ENCODE results near the gene CANX.

CANX gene

GRCh38 chr5:179779826-179780225, 81.1 kb downstream of the CANX start:
- Histone ChIP-seq H3K4me1 (ENCODE audit: insufficient read depth, poor library complexity, severe bottlenecking) (no peaks in the 10 kb centered on the region), H3K27me3 (ENCODE audit: insufficient read depth, poor library complexity, severe bottlenecking) (no peaks in the 10 kb centered on the region), H3K4me3 (ENCODE audit: severe bottlenecking) (no peak overlapping the region), H3K36me3 (ENCODE audit: low read depth) (peaks cover 30% of the 10 kb centered on the region), H3K9me3 (ENCODE audit: severe bottlenecking) (no peaks in the 10 kb centered on the region), H3K27ac (ENCODE audit: poor library complexity, severe bottlenecking) (no peak overlapping the region)
- ATAC-seq (ENCODE audit: low read depth): no peak
- TF ChIP-seq CTCF (IDR thresholded peaks at IDR 0.05; ENCODE audit: poor library complexity, severe bottlenecking): no peak
- peak; percentile 35 for DNase-seq (ENCODE audit: low spot score)

GRCh38 chr5:179780362-179780761, 81.6 kb downstream of the CANX start:
- no peaks in the 10 kb centered on the region for H3K4me1 ChIP-seq (ENCODE audit: insufficient read depth, poor library complexity, severe bottlenecking)
- TF ChIP-seq CTCF (IDR thresholded peaks at IDR 0.05; ENCODE audit: poor library complexity, severe bottlenecking): no peak
- no peak overlapping the region for H3K4me3 ChIP-seq (ENCODE audit: severe bottlenecking)
- no peak for ATAC-seq (ENCODE audit: low read depth)
- H3K27me3 ChIP-seq (ENCODE audit: insufficient read depth, poor library complexity, severe bottlenecking): no peaks in the 10 kb centered on the region
- no peak overlapping the region for H3K27ac ChIP-seq (ENCODE audit: poor library complexity, severe bottlenecking)
- no peak for DNase-seq (ENCODE audit: low spot score)
- peaks cover 25% of the 10 kb centered on the region for H3K36me3 ChIP-seq (ENCODE audit: low read depth)
- H3K9me3 ChIP-seq (ENCODE audit: severe bottlenecking): no peaks in the 10 kb centered on the region

Measured in RWPE2 (cell line).